Stimulated activated CD8-positive, alpha-beta memory T cell treated with anti-CD3 and anti-CD28 coated beads, Interleukin-4, amount 100 ng/mL, for 48 hours (primary cell): ENCODE measurements around the gene CIRBP.
"Not testable (repeated sequence)": the region's sequence is repeated elsewhere in the genome, so short reads cannot be mapped to it uniquely, and the experiment has no call there.

Source experiments
- DNase-seq: peaks from one replicate; pipeline ENCODE4 v3.0.0-alpha.2; 2020

Gene CIRBP

GRCh38 chr19:1315470-1316166, 46.5 kb downstream of the CIRBP start:
- DNase-seq: peak; percentile 60

GRCh38 chr19:1316466-1316865, 47.3 kb downstream of the CIRBP start:
- no peak for DNase-seq

- no peak for DNase-seq
Observed at GRCh38 chr19:1317274-1318003, 48.3 kb downstream of the CIRBP start.

- DNase-seq: no peak
Observed at GRCh38 chr19:1318678-1319471, 49.7 kb downstream of the CIRBP start.

DNA sequence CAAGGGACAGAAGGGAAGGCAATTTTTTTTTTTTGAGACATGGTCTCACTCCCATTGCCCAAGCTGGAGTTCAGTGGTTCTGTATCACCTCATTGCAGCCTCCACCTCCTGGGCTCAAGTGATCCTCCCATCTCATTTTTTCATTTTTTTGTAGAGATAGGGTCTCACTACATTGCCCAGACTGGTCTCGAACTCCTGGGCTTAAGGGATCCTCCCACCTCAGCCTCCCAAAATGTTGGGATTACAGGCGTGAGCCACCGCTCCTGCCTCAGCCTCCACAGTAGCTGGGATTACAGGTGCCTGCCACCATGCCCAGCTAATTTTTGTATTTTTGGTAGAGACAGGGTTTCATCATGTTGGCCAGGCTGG, 51.1 kb downstream of the CIRBP start:
- DNase-seq: not testable (repeated sequence)

DNA sequence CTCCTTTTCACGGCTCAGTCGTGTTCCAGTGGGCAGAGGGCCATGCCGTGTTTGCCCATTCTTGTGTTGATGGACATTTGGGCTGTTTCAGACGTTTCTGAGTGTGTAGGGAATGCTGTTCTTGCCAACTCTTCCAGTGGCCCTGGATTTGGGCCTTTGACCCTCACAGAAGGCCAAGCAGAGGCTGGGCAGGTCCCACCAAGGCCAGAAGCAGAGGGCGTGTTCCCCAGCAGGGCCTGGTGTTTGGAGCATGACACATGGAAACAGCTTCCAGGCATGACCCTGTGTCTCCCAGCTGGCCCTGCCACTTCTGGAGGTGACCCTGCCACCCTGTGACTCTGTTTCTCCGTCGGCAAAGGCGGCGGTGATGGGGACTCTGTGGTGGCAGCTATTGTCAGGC, 52.4 kb downstream of the CIRBP start:
- no peak for DNase-seq

GRCh38 chr19:1322198-1322981, 53.3 kb downstream of the CIRBP start:
- no peak for DNase-seq

- no peak for DNase-seq
Observed at GRCh38 chr19:1324249-1324805, 55.2 kb downstream of the CIRBP start.
